RWPE1 (cell line): ENCODE data around the gene HEATR5A.
"Not testable (repeated sequence)": the region's sequence is repeated elsewhere in the genome, so short reads cannot be mapped to it uniquely, and the experiment has no call there.

ENCODE experiments used
- CTCF ChIA-PET: fragments of 350-600 bp; sonication (Branson Sonifier 250); formaldehyde crosslinking; extraction: SDS; loops from one replicate; lab custom pipeline; 2021; lab: Yijun Ruan, JAX
- POLR2A ChIA-PET: fragments of 400-600 bp; formaldehyde crosslinking; extraction: SDS; loops from one replicate; lab custom pipeline; 2020; ENCODE audit warnings: antibody characterized with exemption; ENCODE audit not compliant: low non-redundant PET; lab: Yijun Ruan, JAX
- DNase-seq: peaks from one replicate; pipeline ENCODE4 v3.0.0; 2012; ENCODE audit warnings: low spot score
- H3K27ac ChIP-seq: fragments of 450-650 bp; 2 replicates; pipeline ENCODE4 v1.5.1; 2017
- TF ChIP-seq, protein P1 (sequence below): fragments of 450-650 bp; conservative IDR thresholded peaks from 2 replicates; pipeline ENCODE4 v1.5.1; 2017; ENCODE audit warnings: low read depth, mild to moderate bottlenecking

The HEATR5A gene

GRCh38 chr14:31363331-31364073, 56.8 kb downstream of the HEATR5A start:
- DNase-seq: no peak
- ChIA-PET CTCF (interaction anchor here (0.6 kb wide), 2 partner anchors 12 to 383 kb away, joined by 3 to 4 read pairs; no protein-coding TSS in a partner anchor), POLR2A (no interaction called here)
- TF ChIP-seq, protein P1, sequence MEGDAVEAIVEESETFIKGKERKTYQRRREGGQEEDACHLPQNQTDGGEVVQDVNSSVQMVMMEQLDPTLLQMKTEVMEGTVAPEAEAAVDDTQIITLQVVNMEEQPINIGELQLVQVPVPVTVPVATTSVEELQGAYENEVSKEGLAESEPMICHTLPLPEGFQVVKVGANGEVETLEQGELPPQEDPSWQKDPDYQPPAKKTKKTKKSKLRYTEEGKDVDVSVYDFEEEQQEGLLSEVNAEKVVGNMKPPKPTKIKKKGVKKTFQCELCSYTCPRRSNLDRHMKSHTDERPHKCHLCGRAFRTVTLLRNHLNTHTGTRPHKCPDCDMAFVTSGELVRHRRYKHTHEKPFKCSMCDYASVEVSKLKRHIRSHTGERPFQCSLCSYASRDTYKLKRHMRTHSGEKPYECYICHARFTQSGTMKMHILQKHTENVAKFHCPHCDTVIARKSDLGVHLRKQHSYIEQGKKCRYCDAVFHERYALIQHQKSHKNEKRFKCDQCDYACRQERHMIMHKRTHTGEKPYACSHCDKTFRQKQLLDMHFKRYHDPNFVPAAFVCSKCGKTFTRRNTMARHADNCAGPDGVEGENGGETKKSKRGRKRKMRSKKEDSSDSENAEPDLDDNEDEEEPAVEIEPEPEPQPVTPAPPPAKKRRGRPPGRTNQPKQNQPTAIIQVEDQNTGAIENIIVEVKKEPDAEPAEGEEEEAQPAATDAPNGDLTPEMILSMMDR: no peak
- H3K27ac ChIP-seq: no peak overlapping the region

DNA sequence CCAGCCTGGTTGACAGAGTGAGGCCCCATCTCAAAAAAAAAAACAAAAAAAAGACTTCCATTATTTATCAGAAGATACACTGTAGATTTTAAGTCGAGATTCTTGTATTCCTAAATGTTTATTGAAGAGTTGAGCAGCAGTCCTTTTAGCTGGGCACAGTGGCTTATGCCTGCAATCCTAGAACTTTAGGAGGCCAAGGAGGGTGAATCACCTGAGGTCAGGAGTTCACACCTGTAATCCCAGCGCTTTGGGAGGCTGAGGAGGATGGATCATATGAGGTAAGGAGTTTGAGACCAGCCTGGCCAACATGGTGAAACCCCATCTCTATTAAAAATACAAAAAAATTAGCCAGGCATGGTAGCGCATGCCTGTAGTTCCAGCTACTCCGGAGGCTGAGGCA, 57.6 kb downstream of the HEATR5A start:
- H3K27ac ChIP-seq: no peak overlapping the region
- TF ChIP-seq, protein P1: no peak
- POLR2A ChIA-PET: no interaction called here
- DNase-seq: no peak
- CTCF ChIA-PET: interaction anchor here (0.6 to 0.7 kb wide), 2 partner anchors 382 to 1129 kb away, joined by 3 to 4 read pairs; no protein-coding TSS in a partner anchor

DNA sequence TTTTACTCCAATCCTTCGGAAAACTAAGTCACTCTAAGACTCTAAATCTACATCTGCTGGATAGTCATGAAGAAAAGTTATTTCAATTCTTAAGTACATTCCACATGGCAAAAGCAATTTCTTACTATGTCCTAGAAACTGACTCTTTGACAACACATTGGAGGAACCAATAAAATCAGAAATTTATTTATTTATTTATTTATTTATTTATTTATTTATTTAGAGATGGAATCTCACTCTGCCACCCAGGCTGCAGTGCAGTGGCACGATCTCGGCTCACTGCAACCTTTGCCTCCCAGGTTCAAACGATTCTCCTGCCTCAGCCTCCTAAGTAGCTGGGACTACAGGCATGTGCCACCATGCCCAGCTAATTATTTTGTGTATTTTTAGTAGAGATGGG, 58.6 kb downstream of the HEATR5A start:
- POLR2A ChIA-PET, DNase-seq, CTCF ChIA-PET: not testable (repeated sequence)

DNA sequence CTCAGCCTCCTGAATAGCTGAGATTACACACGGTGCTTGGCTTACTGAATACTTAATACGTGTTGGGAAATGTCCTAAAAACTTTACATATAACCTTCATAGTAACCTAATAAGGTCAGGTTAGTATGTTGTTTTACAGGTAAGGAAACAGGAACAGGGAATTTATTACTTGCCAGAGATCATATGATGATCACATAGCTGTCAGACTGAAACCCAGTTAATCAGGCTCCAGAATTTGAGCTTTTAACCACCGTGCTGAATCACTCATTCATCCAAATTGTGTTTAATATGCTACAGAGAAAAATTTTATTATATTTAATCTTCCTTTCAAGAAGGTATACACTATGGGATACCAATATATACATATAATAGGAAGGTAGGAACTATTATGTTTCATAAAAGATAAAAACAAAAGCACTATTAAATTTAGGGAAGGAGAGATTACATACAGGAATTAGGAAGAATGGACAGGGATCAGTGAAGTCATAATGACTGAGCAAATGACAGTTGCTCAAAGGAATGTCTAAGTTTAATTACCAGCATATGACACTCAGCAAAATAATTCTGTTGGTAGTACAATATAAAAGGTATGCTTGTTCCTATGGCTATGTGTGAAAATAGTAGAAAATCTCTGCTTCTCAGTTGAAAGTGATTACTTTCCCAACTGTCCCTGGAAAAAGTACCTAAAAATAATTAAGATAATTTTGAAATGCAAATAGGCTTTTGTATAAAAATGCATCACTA, 59.3 kb downstream of the HEATR5A start:
- CTCF ChIA-PET: interaction anchor here (0.5 to 0.6 kb wide), 2 partner anchors 92 to 487 kb away, joined by 3 to 6 read pairs; partner anchors contain the start of gene COCH
- DNase-seq: peak; percentile 64
- no peak overlapping the region for H3K27ac ChIP-seq
- TF ChIP-seq, protein P1: no peak
- POLR2A ChIA-PET: no interaction called here

More for the DNA sequence above, 58.6 kb downstream of the HEATR5A start:
- not testable (repeated sequence) for H3K27ac ChIP-seq

DNA sequence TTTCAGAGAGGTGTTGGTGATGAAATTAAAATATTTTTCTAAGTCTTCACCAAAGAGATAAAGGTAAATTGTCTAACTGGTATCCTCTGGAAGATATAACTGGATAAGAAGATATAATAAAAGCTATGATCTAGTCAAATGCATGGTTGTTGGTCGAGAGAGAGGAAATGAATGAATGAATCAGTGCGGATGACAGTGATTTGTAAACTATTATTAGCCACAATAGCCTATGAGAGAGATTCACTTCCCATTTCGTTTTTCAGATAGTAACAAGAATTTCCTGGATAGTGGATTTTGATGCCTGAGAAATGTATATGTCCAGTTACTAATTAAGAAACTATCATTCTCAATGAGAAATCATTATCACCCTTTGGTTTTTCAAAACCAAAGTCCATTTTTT, 63.1 kb downstream of the HEATR5A start:
- ChIA-PET POLR2A (no interaction called here), CTCF (no interaction called here)
- no peak for DNase-seq
- no peak overlapping the region for H3K27ac ChIP-seq
- TF ChIP-seq, protein P1: no peak

DNA sequence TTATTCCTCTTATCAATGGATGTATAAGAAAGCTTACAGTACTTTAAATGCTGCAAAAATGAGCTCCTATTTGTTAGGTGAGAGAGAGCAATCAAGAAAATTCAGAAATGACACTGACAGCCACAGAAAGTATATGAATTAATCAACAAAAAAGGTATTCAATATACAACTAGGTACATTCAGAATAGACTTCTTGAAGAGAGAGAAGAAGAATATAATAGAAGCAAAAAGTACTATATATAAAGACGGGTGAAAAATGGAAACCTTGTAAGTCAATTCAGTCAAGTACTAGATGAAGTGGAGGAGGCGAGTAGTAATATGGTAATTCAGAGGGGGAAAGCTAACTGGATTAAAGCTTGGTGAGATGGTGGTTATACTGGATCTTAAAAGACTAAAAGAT, 74.3 kb downstream of the HEATR5A start:
- TF ChIP-seq, protein P1: no peak
- H3K27ac ChIP-seq: no peak overlapping the region
- ChIA-PET CTCF (interaction anchor here (0.7 kb wide), 1 partner anchor 224 kb away, joined by 5 read pairs; no protein-coding TSS in a partner anchor), POLR2A (interaction anchor here (0.6 kb wide), 1 partner anchor 80 kb away, joined by 3 read pairs; no protein-coding TSS in a partner anchor)
- no peak for DNase-seq
